GM23338 (cell line): ENCODE results near the gene SBF2. TPM values are rescaled to one million over a fixed set of nuclear protein-coding genes. Genes with fewer than 3 reads are reported as not detected.

ENCODE experiments used
- ATAC-seq: fragments of 200-7000 bp; cut with Tn5 transposase; 3 replicates; pipeline ENCODE4 v1.9.1; 2020
- DNase-seq: peaks from one replicate; pipeline ENCODE4 v3.0.0-alpha.2; 2015; ENCODE audit warnings: low spot score
- H2AFZ ChIP-seq: fragments of 200-600 bp; sonication (generic); 2 replicates; pipeline ENCODE4 v1.8.0; 2016; ENCODE audit warnings: antibody characterized with exemption, mild to moderate bottlenecking, moderate library complexity
- H3F3A ChIP-seq: fragments of 200-600 bp; sonication (generic); replicated peaks from 2 replicates; pipeline ENCODE4 v1.8.0; 2017; ENCODE audit warnings: antibody characterized with exemption, mixed run types, low read depth
- H3K27ac ChIP-seq: fragments of 200-600 bp; sonication (generic); 2 replicates; pipeline ENCODE4 v1.6.1; 2016; ENCODE audit warnings: low read depth
- H3K27me3 ChIP-seq: fragments of 200-600 bp; sonication (generic); 2 replicates; pipeline ENCODE4 v1.8.0; 2016; ENCODE audit warnings: mild to moderate bottlenecking, mixed run types, moderate library complexity; ENCODE audit not compliant: insufficient read depth
- H3K36me3 ChIP-seq: fragments of 200-600 bp; sonication (generic); 2 replicates; pipeline ENCODE4 v1.8.0; 2016; ENCODE audit warnings: mild to moderate bottlenecking; ENCODE audit not compliant: insufficient read depth
- H3K4me1 ChIP-seq: fragments of 200-600 bp; sonication (generic); 2 replicates; pipeline ENCODE4 v1.8.0; 2016; ENCODE audit warnings: mild to moderate bottlenecking, moderate library complexity; ENCODE audit not compliant: insufficient read depth
- H3K4me2 ChIP-seq: fragments of 200-600 bp; sonication (generic); 2 replicates; pipeline ENCODE4 v1.7.1; 2017; ENCODE audit warnings: mixed run types
- H3K4me3 ChIP-seq: fragments of 200-600 bp; sonication (generic); 2 replicates; pipeline ENCODE4 v1.6.1; 2016; ENCODE audit warnings: mixed run types
- H3K79me2 ChIP-seq: fragments of 200-600 bp; sonication (generic); replicated peaks from 2 replicates; pipeline ENCODE4 v1.8.0; 2017; ENCODE audit warnings: mild to moderate bottlenecking; ENCODE audit not compliant: insufficient read depth
- H3K9me2 ChIP-seq: fragments of 200-600 bp; sonication (generic); 2 replicates; pipeline ENCODE4 v1.8.0; 2017; ENCODE audit not compliant: insufficient read depth
- H4K20me1 ChIP-seq: fragments of 200-600 bp; sonication (generic); replicated peaks from 2 replicates; pipeline ENCODE4 v1.8.0; 2017; ENCODE audit warnings: mild to moderate bottlenecking; ENCODE audit not compliant: insufficient read depth
- H3K27ac Mint-ChIP-seq: 2 replicates; pipeline ENCODE4 v1.8.0; 2020; ENCODE audit warnings: inconsistent platforms, mild to moderate bottlenecking, moderate library complexity, mixed read lengths
- H3K27me3 Mint-ChIP-seq: 3 replicates; pipeline ENCODE4 v1.8.0; 2022; ENCODE audit warnings: low read depth, mild to moderate bottlenecking, moderate library complexity, mixed read lengths, inconsistent platforms; ENCODE audit not compliant: insufficient read depth, poor library complexity
- H3K36me3 Mint-ChIP-seq: 3 replicates; pipeline ENCODE4 v1.8.0; 2021; ENCODE audit warnings: low read depth, mild to moderate bottlenecking, inconsistent platforms, moderate library complexity, mixed read lengths
- H3K4me1 Mint-ChIP-seq: 3 replicates; pipeline ENCODE4 v1.8.0; 2020; ENCODE audit warnings: mild to moderate bottlenecking, inconsistent platforms, mixed read lengths
- H3K4me3 Mint-ChIP-seq: 3 replicates; pipeline ENCODE4 v1.8.0; 2021; ENCODE audit warnings: moderate library complexity, mild to moderate bottlenecking, inconsistent platforms, mixed read lengths
- H3K9me3 Mint-ChIP-seq: 3 replicates; pipeline ENCODE4 v1.8.0; 2020; ENCODE audit warnings: moderate library complexity, mild to moderate bottlenecking, inconsistent platforms, mixed read lengths
- CREB1 ChIP-seq: fragments of 250-450 bp; sonication (Bioruptor Pico); IDR thresholded peaks from 2 replicates; pipeline ENCODE4 v1.5.0; 2020; ENCODE audit warnings: low read depth, mild to moderate bottlenecking, moderate library complexity
- EZH2 ChIP-seq: fragments of 200-600 bp; sonication (generic); IDR thresholded peaks from one replicate; pipeline ENCODE4 v1.8.0; 2017; ENCODE audit warnings: antibody characterized with exemption, mild to moderate bottlenecking, low read depth; ENCODE audit not compliant: unreplicated experiment
- JUNB ChIP-seq: IDR thresholded peaks from one replicate; pipeline ENCODE4 v1.6.1; 2016; ENCODE audit warnings: antibody characterized with exemption; ENCODE audit not compliant: unreplicated experiment
- NANOG ChIP-seq: IDR thresholded peaks from 2 replicates; pipeline ENCODE4 v1.6.1; 2016; ENCODE audit warnings: antibody characterized with exemption, borderline replicate concordance
- REST ChIP-seq: IDR thresholded peaks from one replicate; pipeline ENCODE4 v1.6.1; 2018; ENCODE audit warnings: antibody characterized with exemption; ENCODE audit not compliant: unreplicated experiment
- STAT1 ChIP-seq: IDR thresholded peaks from one replicate; pipeline ENCODE4 v1.6.1; 2016; ENCODE audit warnings: antibody characterized with exemption; ENCODE audit not compliant: unreplicated experiment
- ZNF114 ChIP-seq: fragments of 250-450 bp; sonication (Bioruptor Pico); IDR thresholded peaks from 2 replicates; pipeline ENCODE4 v1.5.0; 2020; ENCODE audit warnings: mild to moderate bottlenecking, moderate library complexity
- ZNF331 ChIP-seq: fragments of 250-450 bp; sonication (Bioruptor Pico); IDR thresholded peaks from 2 replicates; pipeline ENCODE4 v1.5.0; 2020; ENCODE audit warnings: low read depth, mild to moderate bottlenecking, moderate library complexity
- polyA plus RNA-seq: library from polyadenylated mRNA; unstranded; fragments of >200 nt; fragmentation: Nextera tagmentation; extraction: Ambion mirVana; gene quantifications from 2 replicates; pipeline ENCODE4 v1.2.1, GENCODE V29; 2016
- total RNA-seq: library from RNA; depleted of rRNA; stranded (reverse); fragments of >200 nt; shearing (Covaris generic); gene quantifications from 2 replicates; pipeline ENCODE4 v1.2.3, GENCODE V29; 2014
- TF ChIP-seq, protein P1 (sequence below), 2 experiments: fragments of 200-600 bp in 1 of 2; sonication (generic) in 1 of 2; conservative IDR thresholded peaks; 2 replicates each; pipeline versions ENCODE4 v1.5.1 to v1.6.1; 2016 to 2017; ENCODE audit warnings: antibody characterized with exemption in 2 of 2, low read depth in 2 of 2, mild to moderate bottlenecking in 2 of 2, moderate library complexity in 1 of 2

The SBF2 gene
- total and polyA plus RNA-seq, 2 experiments from 2014 or later: 25.6 to 53.5 TPM

DNA sequence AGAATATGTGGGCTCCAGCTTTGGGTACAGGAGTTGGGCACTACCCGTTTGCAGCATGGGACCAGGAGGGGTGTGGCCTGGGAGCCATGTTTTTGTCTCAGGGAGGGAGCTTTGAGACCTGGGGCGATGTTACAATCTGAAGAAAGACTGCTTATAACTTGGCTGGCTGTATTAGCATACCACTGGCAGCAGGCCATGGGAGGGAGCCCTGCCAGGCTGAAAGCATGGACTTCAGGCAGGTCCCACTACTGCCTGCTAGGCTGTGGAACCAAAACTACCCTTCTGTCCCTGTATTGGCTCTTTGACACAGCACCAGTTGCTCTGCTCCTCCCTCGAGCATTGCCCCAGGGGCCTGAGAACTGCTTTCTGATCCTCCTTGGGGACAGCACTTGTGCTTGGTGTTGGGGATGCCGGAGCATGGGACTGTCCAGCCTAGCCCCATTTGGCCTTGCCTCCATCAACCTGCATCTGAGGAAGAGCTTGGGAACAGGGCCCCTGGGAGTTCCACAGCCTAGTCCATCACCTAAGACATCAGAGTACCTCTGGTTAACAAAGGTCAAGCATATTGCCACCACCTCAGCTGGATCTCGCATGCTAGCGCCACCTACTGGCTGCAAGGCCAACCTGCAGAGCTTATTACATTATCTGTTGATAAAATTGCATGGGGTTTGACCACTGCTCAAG, 217.4 kb downstream of the SBF2 start:
- ATAC-seq: peak; percentile 98

GRCh38 chr11:10075141-10075540, 218.9 kb downstream of the SBF2 start:
- H3K4me2 ChIP-seq: no peak overlapping the region
- H4K20me1 ChIP-seq: no peaks in the 10 kb centered on the region
- no peaks in the 10 kb centered on the region for H3K4me1 ChIP-seq
- Mint-ChIP-seq H3K9me3 (peaks cover 32% of the 10 kb centered on the region), H3K27ac (no peak overlapping the region), H3K36me3 (peaks cover 33% of the 10 kb centered on the region; the same call in 2 of the 3 replicates), H3K4me3 (no peak overlapping the region), H3K27me3 (peaks cover 5% of the 10 kb centered on the region), H3K4me1 (peaks cover 9% of the 10 kb centered on the region; the same call in 2 of the 3 replicates)
- no peak for ATAC-seq
- no peaks in the 10 kb centered on the region for H3K27me3 ChIP-seq
- H3K36me3 ChIP-seq: no peaks in the 10 kb centered on the region
- no peak overlapping the region for H3K27ac ChIP-seq
- H2AFZ ChIP-seq: no peak overlapping the region
- H3K4me3 ChIP-seq: no peak overlapping the region
- DNase-seq: no peak
- H3F3A ChIP-seq: no peaks in the 10 kb centered on the region
- no peaks in the 10 kb centered on the region for H3K9me2 ChIP-seq
- H3K79me2 ChIP-seq: peaks cover 15% of the 10 kb centered on the region
- TF ChIP-seq CREB1 (CRISPR knock-in tag): no peak
- no peak for TF ChIP-seq EZH2
- no peak for TF ChIP-seq NANOG
- TF ChIP-seq, protein P1, sequence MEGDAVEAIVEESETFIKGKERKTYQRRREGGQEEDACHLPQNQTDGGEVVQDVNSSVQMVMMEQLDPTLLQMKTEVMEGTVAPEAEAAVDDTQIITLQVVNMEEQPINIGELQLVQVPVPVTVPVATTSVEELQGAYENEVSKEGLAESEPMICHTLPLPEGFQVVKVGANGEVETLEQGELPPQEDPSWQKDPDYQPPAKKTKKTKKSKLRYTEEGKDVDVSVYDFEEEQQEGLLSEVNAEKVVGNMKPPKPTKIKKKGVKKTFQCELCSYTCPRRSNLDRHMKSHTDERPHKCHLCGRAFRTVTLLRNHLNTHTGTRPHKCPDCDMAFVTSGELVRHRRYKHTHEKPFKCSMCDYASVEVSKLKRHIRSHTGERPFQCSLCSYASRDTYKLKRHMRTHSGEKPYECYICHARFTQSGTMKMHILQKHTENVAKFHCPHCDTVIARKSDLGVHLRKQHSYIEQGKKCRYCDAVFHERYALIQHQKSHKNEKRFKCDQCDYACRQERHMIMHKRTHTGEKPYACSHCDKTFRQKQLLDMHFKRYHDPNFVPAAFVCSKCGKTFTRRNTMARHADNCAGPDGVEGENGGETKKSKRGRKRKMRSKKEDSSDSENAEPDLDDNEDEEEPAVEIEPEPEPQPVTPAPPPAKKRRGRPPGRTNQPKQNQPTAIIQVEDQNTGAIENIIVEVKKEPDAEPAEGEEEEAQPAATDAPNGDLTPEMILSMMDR (conservative IDR thresholded peaks at IDR 0.05; ENCODE audit: low read depth in 2 of 2): no peak
- no peak for TF ChIP-seq REST
- no peak for TF ChIP-seq JUNB
- TF ChIP-seq ZNF331 (CRISPR knock-in tag): no peak
- no peak for TF ChIP-seq STAT1
- TF ChIP-seq ZNF114 (CRISPR knock-in tag): no peak

More for the DNA sequence above, 217.4 kb downstream of the SBF2 start:
- H3F3A ChIP-seq: no peaks in the 10 kb centered on the region
- H3K27me3 ChIP-seq: no peaks in the 10 kb centered on the region
- peaks cover 5% of the 10 kb centered on the region for H3K27me3 Mint-ChIP-seq
- peaks cover 24% of the 10 kb centered on the region for H3K79me2 ChIP-seq
- no peak overlapping the region for H3K4me3 Mint-ChIP-seq
- H3K4me1 Mint-ChIP-seq: peaks cover 9% of the 10 kb centered on the region; the same call in 2 of the 3 replicates
- DNase-seq: peak; percentile 83
- peaks cover 34% of the 10 kb centered on the region for H3K9me3 Mint-ChIP-seq
- no peak overlapping the region for H2AFZ ChIP-seq
- no peaks in the 10 kb centered on the region for H3K9me2 ChIP-seq
- H4K20me1 ChIP-seq: no peaks in the 10 kb centered on the region
- H3K27ac Mint-ChIP-seq: no peak overlapping the region
- no peaks in the 10 kb centered on the region for H3K4me1 ChIP-seq
- H3K27ac ChIP-seq: no peak overlapping the region
- H3K36me3 Mint-ChIP-seq: peaks cover 33% of the 10 kb centered on the region; the same call in 2 of the 3 replicates
- no peak for TF ChIP-seq CREB1 (CRISPR knock-in tag)
- no peak for TF ChIP-seq STAT1
- TF ChIP-seq, protein P1 (conservative IDR thresholded peaks at IDR 0.05; ENCODE audit: low read depth in 2 of 2): peak; percentile 94 to 98
- no peak overlapping the region for H3K4me3 ChIP-seq
- no peaks in the 10 kb centered on the region for H3K36me3 ChIP-seq
- H3K4me2 ChIP-seq: no peak overlapping the region
